Brain microvascular endothelial cell (primary cell): Measurements from ENCODE around the gene CTCF.

ENCODE experiments used
- DNase-seq: peaks from one replicate; pipeline ENCODE4 v3.0.0-alpha.2; 2020
- H3K27ac ChIP-seq: fragments of 250-450 bp; sonication (Bioruptor Pico); 2 replicates; pipeline ENCODE4 v1.5.1; 2020; ENCODE audit warnings: mild to moderate bottlenecking, moderate library complexity
- H3K27me3 ChIP-seq: fragments of 250-450 bp; sonication (Bioruptor Pico); replicated peaks from 2 replicates; pipeline ENCODE4 v1.5.1; 2020; ENCODE audit warnings: mild to moderate bottlenecking
- H3K36me3 ChIP-seq: fragments of 250-450 bp; sonication (Bioruptor Pico); replicated peaks from 2 replicates; pipeline ENCODE4 v1.5.1; 2020; ENCODE audit warnings: mild to moderate bottlenecking
- H3K4me3 ChIP-seq: 2 replicates; pipeline ENCODE4 v1.5.1; 2011; ENCODE audit warnings: low read depth, mild to moderate bottlenecking, control low read depth, low read length, moderate library complexity
- in situ Hi-C: cut with HindIII; loops from 2 replicates; pipeline ENCODE4 v1.10.0; 2017; ENCODE audit warnings: low sequenced_read_pairs, low pct_ligation_motif_present
- TF ChIP-seq, protein P1 (sequence below): IDR thresholded peaks from 2 replicates; pipeline ENCODE4 v1.5.1; 2011; ENCODE audit warnings: low read depth, mild to moderate bottlenecking, moderate library complexity, low read length, control low read depth, inconsistent platforms; ENCODE audit errors: missing control alignments

The CTCF gene

DNA sequence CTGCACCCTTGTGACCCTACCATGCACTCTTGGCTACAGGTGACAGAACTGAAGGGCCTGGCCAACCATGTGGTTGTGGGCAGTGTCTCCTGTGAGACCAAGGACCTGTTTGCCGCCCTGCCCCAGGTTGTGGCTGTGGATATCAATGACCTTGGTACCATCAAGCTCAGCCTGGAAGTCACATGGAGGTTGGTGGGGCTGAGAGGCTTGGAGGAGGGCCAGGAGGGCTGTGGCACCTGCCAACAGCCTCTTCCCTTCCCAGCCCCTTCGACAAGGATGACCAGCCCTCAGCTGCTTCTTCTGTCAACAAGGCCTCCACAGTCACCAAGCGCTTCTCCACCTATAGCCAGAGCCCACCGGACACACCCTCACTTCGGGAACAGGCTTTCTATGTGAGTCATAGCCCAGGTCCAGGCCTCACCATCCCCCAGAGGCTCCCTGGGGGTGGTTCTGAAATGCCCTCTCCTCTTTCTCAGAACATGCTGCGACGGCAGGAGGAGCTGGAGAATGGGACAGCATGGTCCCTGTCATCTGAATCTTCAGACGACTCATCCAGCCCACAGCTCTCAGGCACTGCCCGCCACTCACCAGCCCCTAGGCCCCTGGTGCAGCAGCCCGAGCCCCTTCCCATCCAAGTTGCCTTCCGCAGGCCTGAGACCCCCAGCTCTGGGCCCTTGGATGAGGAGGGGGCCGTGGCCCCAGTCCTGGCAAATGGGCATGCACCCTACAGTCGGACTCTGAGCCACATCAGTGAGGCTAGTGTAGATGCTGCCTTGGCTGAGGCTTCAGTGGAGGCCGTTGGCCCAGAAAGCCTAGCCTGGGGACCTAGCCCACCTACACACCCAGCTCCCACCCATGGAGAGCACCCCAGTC, 20.7 kb upstream of the CTCF start:
- no peak overlapping the region for H3K27ac ChIP-seq
- in situ Hi-C loops = no loop called here
- no peaks in the 10 kb centered on the region for H3K27me3 ChIP-seq
- no peak overlapping the region for H3K4me3 ChIP-seq
- TF ChIP-seq, protein P1, sequence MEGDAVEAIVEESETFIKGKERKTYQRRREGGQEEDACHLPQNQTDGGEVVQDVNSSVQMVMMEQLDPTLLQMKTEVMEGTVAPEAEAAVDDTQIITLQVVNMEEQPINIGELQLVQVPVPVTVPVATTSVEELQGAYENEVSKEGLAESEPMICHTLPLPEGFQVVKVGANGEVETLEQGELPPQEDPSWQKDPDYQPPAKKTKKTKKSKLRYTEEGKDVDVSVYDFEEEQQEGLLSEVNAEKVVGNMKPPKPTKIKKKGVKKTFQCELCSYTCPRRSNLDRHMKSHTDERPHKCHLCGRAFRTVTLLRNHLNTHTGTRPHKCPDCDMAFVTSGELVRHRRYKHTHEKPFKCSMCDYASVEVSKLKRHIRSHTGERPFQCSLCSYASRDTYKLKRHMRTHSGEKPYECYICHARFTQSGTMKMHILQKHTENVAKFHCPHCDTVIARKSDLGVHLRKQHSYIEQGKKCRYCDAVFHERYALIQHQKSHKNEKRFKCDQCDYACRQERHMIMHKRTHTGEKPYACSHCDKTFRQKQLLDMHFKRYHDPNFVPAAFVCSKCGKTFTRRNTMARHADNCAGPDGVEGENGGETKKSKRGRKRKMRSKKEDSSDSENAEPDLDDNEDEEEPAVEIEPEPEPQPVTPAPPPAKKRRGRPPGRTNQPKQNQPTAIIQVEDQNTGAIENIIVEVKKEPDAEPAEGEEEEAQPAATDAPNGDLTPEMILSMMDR = no peak
- DNase-seq = peak; percentile 31
- peaks cover 60% of the 10 kb centered on the region for H3K36me3 ChIP-seq

DNA sequence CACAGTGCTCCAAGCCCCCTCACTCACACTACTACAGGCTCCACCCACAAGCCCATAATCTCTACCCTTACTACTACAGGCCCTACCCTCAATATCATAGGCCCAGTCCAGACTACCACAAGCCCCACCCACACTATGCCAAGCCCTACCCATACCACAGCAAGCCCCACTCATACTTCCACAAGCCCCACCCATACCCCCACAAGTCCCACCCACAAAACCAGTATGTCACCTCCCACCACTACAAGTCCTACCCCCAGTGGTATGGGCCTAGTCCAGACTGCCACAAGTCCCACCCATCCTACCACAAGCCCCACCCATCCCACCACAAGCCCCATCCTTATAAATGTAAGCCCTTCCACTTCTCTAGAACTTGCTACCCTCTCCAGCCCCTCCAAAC, 19.9 kb upstream of the CTCF start:
- H3K4me3 ChIP-seq = no peak overlapping the region
- in situ Hi-C loops = no loop called here
- H3K27ac ChIP-seq = no peak overlapping the region
- peak; percentile 54 for DNase-seq
- TF ChIP-seq, protein P1 = no peak
- H3K27me3 ChIP-seq = no peaks in the 10 kb centered on the region
- peaks cover 68% of the 10 kb centered on the region for H3K36me3 ChIP-seq

DNA sequence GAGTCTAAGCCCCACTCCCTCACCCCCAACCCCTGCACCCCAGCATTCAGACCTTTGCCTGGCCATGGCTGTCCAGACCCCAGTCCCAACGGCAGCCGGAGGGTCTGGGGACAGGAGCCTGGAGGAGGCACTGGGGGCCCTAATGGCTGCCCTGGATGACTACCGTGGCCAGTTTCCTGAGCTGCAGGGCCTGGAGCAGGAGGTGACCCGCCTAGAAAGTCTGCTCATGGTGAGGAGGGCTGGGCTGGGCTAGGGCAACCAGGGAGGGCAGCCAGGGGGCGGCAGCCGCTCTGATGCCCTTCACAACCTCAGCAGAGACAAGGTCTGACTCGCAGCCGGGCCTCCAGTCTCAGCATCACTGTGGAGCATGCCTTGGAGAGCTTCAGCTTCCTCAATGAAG, 19.3 kb upstream of the CTCF start:
- DNase-seq = no peak
- H3K4me3 ChIP-seq = no peak overlapping the region
- in situ Hi-C loops = no loop called here
- H3K27ac ChIP-seq = no peak overlapping the region
- H3K36me3 ChIP-seq = peaks cover 73% of the 10 kb centered on the region
- H3K27me3 ChIP-seq = no peaks in the 10 kb centered on the region
- TF ChIP-seq, protein P1 = no peak

- H3K27me3 ChIP-seq = no peaks in the 10 kb centered on the region
- H3K27ac ChIP-seq = no peak overlapping the region
- in situ Hi-C loops = no loop called here
- H3K36me3 ChIP-seq = peaks cover 73% of the 10 kb centered on the region
- TF ChIP-seq, protein P1 = no peak
- no peak for DNase-seq
- no peak overlapping the region for H3K4me3 ChIP-seq
Measured at GRCh38 chr16:67543582-67543981, 18.7 kb upstream of the CTCF start.

DNA sequence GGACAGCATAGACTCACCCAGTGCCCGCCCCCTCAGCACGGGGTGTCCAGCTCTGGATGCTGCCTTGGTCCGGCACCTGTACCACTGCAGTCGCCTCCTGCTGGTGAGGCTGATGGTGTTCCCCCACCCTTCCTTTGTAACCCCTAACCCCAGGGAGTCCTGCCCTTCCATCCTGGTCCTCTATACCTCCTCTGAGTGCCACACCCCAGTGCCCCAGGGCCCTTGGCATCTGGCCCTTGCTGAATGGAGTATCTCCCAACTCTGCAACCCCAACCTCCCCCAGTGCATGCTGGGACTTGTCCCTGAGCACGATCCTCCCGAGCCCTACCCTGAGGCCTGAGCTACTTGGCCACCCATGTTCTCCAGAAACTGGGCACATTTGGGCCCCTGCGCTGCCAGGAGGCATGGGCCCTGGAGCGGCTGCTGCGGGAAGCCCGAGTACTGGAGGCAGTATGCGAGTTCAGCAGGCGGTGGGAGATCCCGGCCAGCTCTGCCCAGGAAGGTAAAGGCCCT, 17.9 kb upstream of the CTCF start:
- Histone ChIP-seq H3K27ac (no peak overlapping the region), H3K36me3 (peaks cover 73% of the 10 kb centered on the region)

More for the DNA sequence above, 17.9 kb upstream of the CTCF start:
- no peak for DNase-seq
- in situ Hi-C loops = no loop called here
- Histone ChIP-seq H3K4me3 (no peak overlapping the region), H3K27me3 (no peaks in the 10 kb centered on the region)
- TF ChIP-seq, protein P1 = peak; percentile 30
